ENCODE data around the gene IQGAP1. TPM values are rescaled to one million over a fixed set of nuclear protein-coding genes. Genes with fewer than 3 reads are reported as not detected.

Gene IQGAP1
- total RNA-seq, 1 experiment from 2014 or later = 113 TPM

GRCh38 chr15:90460142-90460824 is 72.2 kb downstream of the IQGAP1 start:
- intact Hi-C loops (cut with micrococcal nuclease) = no loop called here
- H3K9ac ChIP-seq (ENCODE audit: low read length) = no peak overlapping the region
- H3K4me1 ChIP-seq (ENCODE audit: control insufficient read depth in 1 of 2, insufficient read depth in 2 of 2, low read length in 2 of 2) = peaks cover 4 to 5% of the 10 kb centered on the region in 2 experiments; a peak in 3 of 4 replicates
- H3K4me3 ChIP-seq (replicated peaks in 1 of 2; ENCODE audit: low read depth in 1 of 2, low read length in 2 of 2) = no peak overlapping the region
- H2AFZ ChIP-seq (ENCODE audit: low read depth, low read length, poor library complexity, severe bottlenecking) = no peak overlapping the region
- no peak for DNase-seq (ENCODE audit: low read depth, low spot score)
- no peaks in the 10 kb centered on the region for H3K9me2 ChIP-seq (ENCODE audit: insufficient read depth)
- RAD21 ChIA-PET (ENCODE audit: low non-redundant PET in 1 of 2, low total read pairs in 2 of 2, uncharacterized antibody in 2 of 2, unreplicated experiment in 2 of 2) = no interaction called here
- no peak overlapping the region for H3K4me2 ChIP-seq (ENCODE audit: low read length)
- POLR2A ChIA-PET = no interaction called here
- H3K79me2 ChIP-seq (ENCODE audit: insufficient read depth, low read length) = 0 out of 2 replicates have a peak, but pooled peaks cover 9% of the 10 kb centered on the region
- no TSS peak for BruUV-seq (replicated peaks)
- TF ChIP-seq ZFX (IDR thresholded peaks at IDR 0.05) (no peak), YY1 (IDR thresholded peaks at IDR 0.05; ENCODE audit: extremely low read depth, insufficient replicate concordance, low read depth, low read length) (no peak), EGR1 (IDR thresholded peaks at IDR 0.05; ENCODE audit: low read depth) (no peak), EZH2phosphoT487 (IDR thresholded peaks at IDR 0.05; ENCODE audit: borderline replicate concordance) (no peak), SRF (IDR thresholded peaks at IDR 0.05; ENCODE audit: low read depth) (no peak), FOSL1 (IDR thresholded peaks at IDR 0.05; ENCODE audit: low read depth) (no peak), CBX3 (IDR thresholded peaks at IDR 0.05; ENCODE audit: low read depth) (no peak), ZNF274 (IDR thresholded peaks at IDR 0.05; ENCODE audit: low read depth, low read length) (no peak), REST (IDR thresholded peaks at IDR 0.05; ENCODE audit: low read depth) (no peak), CTCF (IDR thresholded peaks at IDR 0.05 in 2 of 3, conservative IDR thresholded peaks at IDR 0.05 in 1 of 3; ENCODE audit: borderline replicate concordance in 1 of 3, insufficient read depth in 1 of 3, low read depth in 2 of 3, low read length in 2 of 3) (no peak), ELF1 (IDR thresholded peaks at IDR 0.05; ENCODE audit: borderline replicate concordance, low read depth) (no peak), JUND (IDR thresholded peaks at IDR 0.05) (no peak), SIN3A (IDR thresholded peaks at IDR 0.05; ENCODE audit: low read depth) (no peak), SP1 (IDR thresholded peaks at IDR 0.05; ENCODE audit: low read depth) (no peak), EZH2 (IDR thresholded peaks at IDR 0.05) (no peak), POLR2AphosphoS5 (IDR thresholded peaks at IDR 0.05; ENCODE audit: low read depth, low read length) (no peak)
- TF ChIP-seq, protein P1, sequence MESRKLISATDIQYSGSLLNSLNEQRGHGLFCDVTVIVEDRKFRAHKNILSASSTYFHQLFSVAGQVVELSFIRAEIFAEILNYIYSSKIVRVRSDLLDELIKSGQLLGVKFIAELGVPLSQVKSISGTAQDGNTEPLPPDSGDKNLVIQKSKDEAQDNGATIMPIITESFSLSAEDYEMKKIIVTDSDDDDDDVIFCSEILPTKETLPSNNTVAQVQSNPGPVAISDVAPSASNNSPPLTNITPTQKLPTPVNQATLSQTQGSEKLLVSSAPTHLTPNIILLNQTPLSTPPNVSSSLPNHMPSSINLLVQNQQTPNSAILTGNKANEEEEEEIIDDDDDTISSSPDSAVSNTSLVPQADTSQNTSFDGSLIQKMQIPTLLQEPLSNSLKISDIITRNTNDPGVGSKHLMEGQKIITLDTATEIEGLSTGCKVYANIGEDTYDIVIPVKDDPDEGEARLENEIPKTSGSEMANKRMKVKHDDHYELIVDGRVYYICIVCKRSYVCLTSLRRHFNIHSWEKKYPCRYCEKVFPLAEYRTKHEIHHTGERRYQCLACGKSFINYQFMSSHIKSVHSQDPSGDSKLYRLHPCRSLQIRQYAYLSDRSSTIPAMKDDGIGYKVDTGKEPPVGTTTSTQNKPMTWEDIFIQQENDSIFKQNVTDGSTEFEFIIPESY (IDR thresholded peaks at IDR 0.05; ENCODE audit: extremely low read depth, insufficient replicate concordance, low read length) = no peak
- peaks cover 6 to 12% of the 10 kb centered on the region in 2 experiments; a peak in 3 of 4 replicates for H3K36me3 ChIP-seq (ENCODE audit: control insufficient read depth in 1 of 2, insufficient read depth in 2 of 2, low read length in 2 of 2)
- ATAC-seq = no peak
- no peaks in the 10 kb centered on the region for H3K27me3 ChIP-seq (ENCODE audit: insufficient read depth, low read length)
- H3K9me3 ChIP-seq (ENCODE audit: control insufficient read depth in 1 of 2, insufficient read depth in 1 of 2, low read depth in 1 of 2, low read length in 2 of 2) = no peaks in the 10 kb centered on the region
- no peaks in the 10 kb centered on the region for H4K20me1 ChIP-seq (ENCODE audit: insufficient read depth)
- no peak overlapping the region for H3K27ac ChIP-seq (ENCODE audit: low read depth, low read length)
- CTCF ChIA-PET = no interaction called here
